Activated naive CD4-positive, alpha-beta T cell treated with anti-CD3 and anti-CD28 coated beads, Interleukin-2, amount 50 U/mL, for 72 hours (primary cell): ENCODE results near the gene UXT. TPM values are rescaled to one million over a fixed set of nuclear protein-coding genes. Genes with fewer than 3 reads are reported as not detected.
A peak's percentile ranks its signal among the peaks of the same experiment; 100 is the strongest.

ENCODE experiments used
- ATAC-seq, 2 donors: fragments of 150-1000 bp; cut with Tn5 transposase; 2 replicates each; pipeline ENCODE4 v1.10.0; 2021; ENCODE audit warnings: mild to moderate bottlenecking in 2 of 2, moderate library complexity in 2 of 2
- DNase-seq, 2 donors: peaks; one replicate each; pipeline ENCODE4 v3.0.0; 2021 to 2022; ENCODE audit warnings: low spot score in 2 of 2
- H3K27ac Mint-ChIP-seq, 2 donors: one replicate each; pipeline ENCODE4 v1.8.0; 2022; ENCODE audit warnings: mild to moderate bottlenecking in 2 of 2, mixed read lengths in 2 of 2
- H3K36me3 Mint-ChIP-seq, 2 donors: one replicate each; pipeline ENCODE4 v1.8.0; 2022; ENCODE audit warnings: mixed read lengths in 2 of 2
- H3K9me3 Mint-ChIP-seq, 2 donors: one replicate each; pipeline ENCODE4 v1.8.0; 2022; ENCODE audit warnings: mixed read lengths in 2 of 2
- total RNA-seq, 2 donors: library from RNA; stranded (reverse); gene quantifications; one replicate each; pipeline ENCODE4 v1.2.3, GENCODE V29; 2022

Gene UXT
- total RNA-seq, 2 donors from 2014 or later, result 162 to 210 TPM

- DNase-seq, result no peak
- Mint-ChIP-seq H3K27ac (peak overlapping the region; percentile 97 to 99), H3K36me3 (peaks cover 30 to 38% of the 10 kb centered on the region in 2 donors), H3K9me3 (peaks cover 3 to 6% of the 10 kb centered on the region in 2 donors)
- ATAC-seq, result no peak
These were observed 688 bp downstream of the UXT start for GRCh38 chrX:47658301-47658683.

DNA sequence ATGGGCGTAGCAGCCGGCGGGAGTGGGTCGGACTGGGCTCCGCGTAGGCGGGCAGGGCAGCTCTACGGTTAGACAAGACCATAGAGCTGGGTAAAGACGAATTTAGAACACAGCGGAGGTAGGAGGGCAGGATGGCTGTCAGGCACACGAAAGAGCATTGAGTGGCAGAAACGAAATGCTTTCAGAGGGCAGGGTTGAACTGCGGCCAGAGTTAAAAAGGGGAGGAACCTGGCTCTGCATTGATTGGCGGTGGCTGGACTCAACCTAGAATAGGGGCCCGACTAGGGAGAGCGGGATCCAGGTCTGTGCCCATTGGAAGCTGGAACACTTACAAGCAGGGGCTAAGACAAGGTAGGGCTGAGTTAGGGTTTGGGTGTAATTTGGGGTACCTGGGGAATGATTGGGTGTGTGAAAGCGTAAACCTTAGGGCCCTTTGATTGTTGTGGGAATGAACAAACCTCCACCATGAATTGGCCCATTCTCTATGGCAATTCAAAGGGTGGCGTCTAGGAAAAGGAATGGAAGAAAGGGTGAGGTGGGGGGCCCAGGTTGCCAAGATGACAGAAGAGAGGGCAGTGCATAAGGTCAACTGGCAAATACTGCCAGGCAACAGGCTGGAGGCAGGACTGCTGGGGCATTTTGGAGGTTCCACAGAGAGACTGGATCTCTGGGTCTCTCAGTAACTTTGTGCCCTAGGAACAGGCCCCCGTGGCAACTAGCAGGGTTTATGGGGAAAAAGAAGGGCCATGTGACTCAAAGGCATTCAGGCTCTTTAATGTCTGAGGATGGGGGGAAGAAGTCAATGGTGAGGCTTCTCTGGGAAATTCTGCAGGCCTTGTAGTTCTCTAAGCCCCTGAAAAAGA lies 7.7 kb downstream of the UXT start:
- DNase-seq, result no peak
- Mint-ChIP-seq H3K27ac (peak overlapping the region; percentile 94 to 97), H3K36me3 (peaks cover 46 to 54% of the 10 kb centered on the region in 2 donors), H3K9me3 (no peaks in the 10 kb centered on the region)
- ATAC-seq, result no peak

DNA sequence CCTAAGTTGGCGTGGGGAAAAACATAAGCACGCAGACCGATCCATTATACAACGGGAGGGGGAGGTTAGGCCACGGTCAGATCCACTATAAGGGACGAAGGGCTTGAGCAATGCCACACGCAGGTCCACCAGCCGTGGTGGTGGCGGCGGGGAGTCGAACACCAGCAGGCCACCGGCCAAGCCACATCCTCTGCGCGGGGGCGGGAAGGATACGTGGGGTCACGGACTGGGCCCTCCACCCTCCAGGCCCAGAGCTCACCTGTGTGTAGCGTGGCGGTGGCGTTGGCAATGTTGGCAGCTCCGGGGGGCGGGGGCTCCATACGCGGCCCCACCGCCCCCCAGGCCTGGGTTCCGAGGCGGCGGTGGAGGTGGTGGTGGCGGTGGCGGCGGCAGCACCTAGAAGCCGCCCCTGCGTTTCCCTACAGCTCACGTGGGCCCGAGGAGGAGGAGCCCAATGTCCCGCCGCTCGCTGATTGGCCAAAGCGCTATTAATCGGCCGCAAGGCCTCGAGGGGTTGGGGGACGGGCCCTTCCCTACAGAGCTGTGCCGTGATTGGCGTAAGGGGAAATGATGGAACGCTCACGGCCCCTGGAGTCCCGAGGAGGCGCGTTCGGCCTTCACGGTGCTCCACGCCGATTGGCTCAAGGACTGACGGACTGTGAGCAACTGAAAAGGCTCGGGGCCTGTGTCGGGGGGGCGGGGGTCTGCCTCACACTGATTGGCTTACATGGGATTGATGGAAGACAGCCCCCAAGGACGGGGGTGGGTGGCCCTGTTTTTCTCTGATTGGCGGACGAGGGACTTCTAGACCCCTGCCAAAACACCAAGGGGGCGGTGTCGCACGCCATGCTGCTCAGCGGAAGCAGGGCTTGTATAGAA lies 8.6 kb downstream of the UXT start, which contains the start of gene ELK1:
Gene ELK1 (minus strand): TSS at position 400 of the 879 bp plus-strand sequence. CDS start 9,122 bp downstream, outside the sequence.
- Mint-ChIP-seq H3K9me3 (no peaks in the 10 kb centered on the region), H3K27ac (peak within 1 kb of the TSS; percentile 94 to 97), H3K36me3 (peaks cover 37 to 45% of the 10 kb centered on the region in 2 donors)
- ATAC-seq (peak; percentile 91 to 92), DNase-seq (peak; percentile 79 to 93)

DNA sequence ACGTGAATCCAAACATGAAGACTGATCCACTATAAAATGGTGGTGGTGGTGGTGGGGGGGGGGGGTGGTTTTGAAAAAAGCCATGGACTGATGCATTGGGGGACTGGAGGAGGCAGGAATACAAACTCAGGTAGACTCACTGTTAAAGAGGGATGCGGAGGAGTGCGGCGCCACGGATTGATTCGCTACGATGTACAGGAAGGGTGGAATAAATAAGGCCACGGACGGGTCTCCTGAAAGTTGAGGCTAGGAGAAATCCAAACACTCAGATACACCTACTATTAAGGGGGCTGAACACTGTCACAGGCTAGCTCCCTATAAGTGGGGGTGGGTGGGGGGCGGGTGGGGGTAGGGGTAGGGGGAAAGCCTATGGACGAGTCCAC lies 9.2 kb downstream of the UXT start:
- DNase-seq (no peak), ATAC-seq (no peak)
- Mint-ChIP-seq H3K27ac (peak overlapping the region; percentile 94 to 95), H3K9me3 (no peaks in the 10 kb centered on the region), H3K36me3 (peaks cover 37 to 45% of the 10 kb centered on the region in 2 donors)

DNA sequence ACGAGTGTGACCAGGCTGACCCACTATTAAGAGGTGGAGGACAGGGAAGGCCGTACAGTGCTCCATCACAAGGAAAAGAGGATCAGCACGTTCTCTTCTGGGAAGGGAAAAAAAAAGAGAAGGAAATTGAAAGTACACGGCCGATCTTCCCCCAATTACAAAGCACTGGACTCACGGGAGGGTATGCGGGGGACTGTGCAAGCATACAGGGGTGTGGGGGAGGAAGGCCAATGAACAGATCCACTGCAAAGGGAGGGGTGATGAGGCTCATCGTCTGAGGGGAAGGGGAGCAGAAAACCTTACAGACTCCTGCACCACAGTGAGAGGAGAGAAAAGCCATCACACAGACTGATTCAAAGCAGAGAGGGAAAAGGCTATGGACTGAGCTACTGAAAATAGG lies 9.7 kb downstream of the UXT start:
- H3K36me3 Mint-ChIP-seq, result peaks cover 37 to 45% of the 10 kb centered on the region in 2 donors
- peak overlapping the region; percentile 94 to 95 for H3K27ac Mint-ChIP-seq
- DNase-seq (no peak), ATAC-seq (no peak)
- no peaks in the 10 kb centered on the region for H3K9me3 Mint-ChIP-seq

GRCh38 chrX:47648376-47648775 lies 10.6 kb downstream of the UXT start:
- H3K9me3 Mint-ChIP-seq, result no peaks in the 10 kb centered on the region
- ATAC-seq, result peak in 1 of 2 donors; percentile 45
- no peak for DNase-seq
- H3K27ac Mint-ChIP-seq, result peak overlapping the region; percentile 94 to 95
- H3K36me3 Mint-ChIP-seq, result peaks cover 37 to 41% of the 10 kb centered on the region in 2 donors

- Mint-ChIP-seq H3K36me3 (peaks cover 27 to 28% of the 10 kb centered on the region in 2 donors), H3K27ac (no peak overlapping the region), H3K9me3 (no peaks in the 10 kb centered on the region)
- no peak for ATAC-seq
- no peak for DNase-seq
These were observed 12.3 kb downstream of the UXT start for GRCh38 chrX:47646636-47647035.

DNA sequence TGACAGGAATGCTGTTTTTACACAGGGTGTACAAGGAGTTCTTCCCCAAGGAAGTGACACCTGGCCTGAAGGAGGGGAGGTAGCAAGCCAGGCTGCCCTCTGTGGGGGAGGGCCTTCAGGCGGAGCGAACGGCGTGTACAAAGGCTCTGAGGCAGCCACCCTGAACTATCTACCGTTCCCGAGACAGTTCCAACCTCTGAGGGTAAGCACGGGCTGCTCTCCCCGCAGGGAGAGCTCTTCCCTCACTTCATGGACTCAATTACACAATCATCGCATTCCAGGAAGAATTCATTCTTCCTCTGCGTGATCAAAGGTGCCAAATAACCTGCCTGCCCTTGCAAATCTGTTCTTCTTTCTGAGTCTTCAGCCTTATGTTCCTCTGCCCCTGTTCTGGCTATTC lies 13.4 kb downstream of the UXT start:
- Mint-ChIP-seq H3K27ac (no peak overlapping the region), H3K9me3 (no peaks in the 10 kb centered on the region), H3K36me3 (peaks cover 20 to 25% of the 10 kb centered on the region in 2 donors)
- DNase-seq, result no peak
- no peak for ATAC-seq

DNA sequence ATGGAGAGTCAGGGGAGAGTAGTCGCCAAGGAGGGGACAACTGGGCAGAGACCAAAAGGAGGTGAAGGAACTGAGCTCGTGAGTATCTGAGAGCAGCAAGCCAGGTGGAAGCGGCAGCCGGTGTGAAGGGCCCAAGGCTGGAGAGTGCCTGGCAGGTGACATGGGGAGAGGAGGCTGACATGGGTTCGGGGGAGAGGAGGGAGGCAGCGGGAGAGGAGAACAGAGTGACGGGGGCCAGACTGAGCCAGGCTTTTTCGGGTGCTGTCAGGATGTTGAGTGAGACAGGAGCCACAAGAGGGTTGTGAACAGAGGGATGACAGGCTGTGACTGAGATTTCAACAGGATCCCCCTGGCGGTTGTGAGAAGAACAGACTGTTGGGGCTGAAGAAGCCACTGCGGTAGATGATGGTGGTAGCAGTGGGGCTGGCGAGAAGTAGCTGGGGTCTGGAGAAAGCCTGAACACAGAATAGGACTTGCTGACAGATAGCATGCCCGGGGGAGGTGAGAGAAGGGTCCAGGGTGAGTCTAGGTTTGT lies 14.4 kb downstream of the UXT start:
- Mint-ChIP-seq H3K36me3 (peaks cover 27 to 32% of the 10 kb centered on the region in 2 donors), H3K9me3 (no peaks in the 10 kb centered on the region), H3K27ac (peak overlapping the region; percentile 42 to 50)
- no peak for ATAC-seq
- DNase-seq, result no peak

- Mint-ChIP-seq H3K9me3 (no peaks in the 10 kb centered on the region), H3K36me3 (peaks cover 23 to 31% of the 10 kb centered on the region in 2 donors), H3K27ac (peak overlapping the region; percentile 42 to 50)
- no peak for ATAC-seq
- no peak for DNase-seq
These were observed 15.1 kb downstream of the UXT start for GRCh38 chrX:47643926-47644325.

- Mint-ChIP-seq H3K9me3 (no peaks in the 10 kb centered on the region), H3K36me3 (peaks cover 16 to 48% of the 10 kb centered on the region in 2 donors), H3K27ac (peak overlapping the region in 1 of 2 donors; percentile 84)
- DNase-seq (no peak), ATAC-seq (no peak)
These were observed 20.2 kb downstream of the UXT start for GRCh38 chrX:47638816-47639215.

- no peaks in the 10 kb centered on the region for H3K9me3 Mint-ChIP-seq
- DNase-seq, result peak in 1 of 2 donors; percentile 60
- peak; percentile 51 to 66 for ATAC-seq
- H3K36me3 Mint-ChIP-seq, result peaks cover 16 to 48% of the 10 kb centered on the region in 2 donors
- H3K27ac Mint-ChIP-seq, result peak overlapping the region in 1 of 2 donors; percentile 73
These were observed 21.3 kb downstream of the UXT start for GRCh38 chrX:47637546-47638195.

DNA sequence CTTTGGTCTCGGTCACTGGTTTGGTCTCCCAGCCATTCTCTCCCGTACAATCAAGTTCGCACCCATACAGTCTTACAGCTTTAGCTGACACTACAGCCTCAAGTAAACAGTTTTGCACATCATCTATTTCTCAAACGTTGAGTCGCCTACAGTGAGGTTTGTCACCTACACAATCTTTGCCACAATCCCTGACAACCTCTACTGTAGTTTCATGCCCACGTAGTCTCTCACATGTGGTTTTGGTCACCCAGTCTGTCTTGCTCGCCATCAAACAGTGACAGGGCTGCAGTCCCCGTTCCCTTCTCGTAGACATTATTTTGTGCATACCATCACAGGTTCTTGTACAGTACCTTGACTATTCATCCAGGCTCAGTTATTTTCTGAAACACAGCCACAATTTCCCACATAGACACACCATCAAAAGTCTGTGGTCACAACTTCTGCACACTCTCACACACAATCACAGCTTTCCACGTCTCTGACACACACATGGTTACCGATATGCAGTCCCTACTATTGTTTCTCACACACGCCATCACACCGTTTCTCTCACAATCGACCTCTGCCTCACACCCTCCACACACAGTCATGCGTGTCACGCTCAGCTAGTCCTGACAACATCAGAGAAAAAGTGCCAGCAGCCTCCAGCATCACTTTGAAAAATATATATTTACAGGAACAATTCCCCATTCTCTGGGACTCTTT lies 24.0 kb downstream of the UXT start:
- no peaks in the 10 kb centered on the region for H3K9me3 Mint-ChIP-seq
- peaks cover 12 to 37% of the 10 kb centered on the region in 2 donors for H3K36me3 Mint-ChIP-seq
- ATAC-seq (peak; percentile 75 to 80), DNase-seq (no peak)
- H3K27ac Mint-ChIP-seq, result no peak overlapping the region

GRCh38 chrX:47633689-47634590 lies 25.0 kb downstream of the UXT start:
- ATAC-seq, result no peak
- no peaks in the 10 kb centered on the region for H3K9me3 Mint-ChIP-seq

GRCh38 chrX:47632666-47633065 lies 26.3 kb downstream of the UXT start:
- ATAC-seq (no peak), DNase-seq (no peak)
- Mint-ChIP-seq H3K27ac (no peak overlapping the region), H3K36me3 (peaks cover 6 to 16% of the 10 kb centered on the region in 2 donors), H3K9me3 (no peaks in the 10 kb centered on the region)

More at GRCh38 chrX:47633689-47634590, 25.0 kb downstream of the UXT start:
- no peak for DNase-seq
- H3K27ac Mint-ChIP-seq, result no peak overlapping the region
- H3K36me3 Mint-ChIP-seq, result peaks cover 6 to 28% of the 10 kb centered on the region in 2 donors
